ENCODE results near the gene DUSP15.
"Not testable (repeated sequence)": the region's sequence is repeated elsewhere in the genome, so short reads cannot be mapped to it uniquely, and the experiment has no call there.

The DUSP15 gene

GRCh38 chr20:31822421-31823330 lies 47.7 kb downstream of the DUSP15 start:
- peak; percentile 67 for DNase-seq (ENCODE audit: low spot score)

DNA sequence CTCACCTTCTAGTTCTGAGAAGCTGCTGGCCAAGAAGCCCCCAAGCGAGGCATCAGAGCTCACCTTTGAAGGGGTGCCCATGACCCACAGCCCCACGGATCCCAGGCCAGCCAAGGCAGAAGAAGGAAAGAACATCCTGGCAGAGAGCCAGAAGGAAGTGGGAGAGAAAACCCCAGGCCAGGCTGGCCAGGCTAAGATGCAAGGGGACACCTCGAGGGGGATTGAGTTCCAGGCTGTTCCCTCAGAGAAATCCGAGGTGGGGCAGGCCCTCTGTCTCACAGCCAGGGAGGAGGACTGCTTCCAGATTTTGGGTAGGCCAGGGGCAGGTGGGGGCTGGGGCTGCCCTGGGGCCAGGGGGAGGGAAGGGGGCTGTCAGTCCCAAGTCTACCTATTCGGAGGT lies 48.9 kb downstream of the DUSP15 start:
- DNase-seq (ENCODE audit: low spot score) = no peak

GRCh38 chr20:31820228-31820627 lies 50.1 kb downstream of the DUSP15 start:
- DNase-seq (ENCODE audit: low spot score) = no peak

GRCh38 chr20:31819083-31819784 lies 51.1 kb downstream of the DUSP15 start, which contains the start of gene MYLK2:
Gene MYLK2 (plus strand): TSS chr20:31819356. CDS start chr20:31819581, 225 bp downstream.
- no peak for DNase-seq (ENCODE audit: low spot score)

- no peak for DNase-seq (ENCODE audit: low spot score)
Observed at GRCh38 chr20:31818376-31818908, 51.9 kb downstream of the DUSP15 start.

DNA sequence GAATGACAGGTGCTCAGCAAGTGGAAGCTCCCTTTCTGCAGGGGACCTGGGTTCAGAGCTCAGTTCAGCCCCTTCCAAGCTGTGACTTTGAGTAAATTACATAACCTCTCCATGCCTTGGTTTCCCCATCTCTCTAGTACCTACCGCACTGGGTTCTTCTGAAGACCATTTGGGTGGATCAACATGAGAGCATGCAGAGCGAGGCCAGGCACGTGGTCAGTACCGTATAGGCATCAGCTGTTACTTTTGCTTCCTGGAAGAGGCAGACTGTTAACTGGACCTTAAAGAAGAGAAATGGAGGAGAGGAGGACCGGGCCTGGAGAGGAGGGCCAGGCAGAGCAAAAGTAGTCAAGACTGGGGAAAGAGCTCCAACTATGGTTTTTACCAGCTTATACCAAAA lies 52.9 kb downstream of the DUSP15 start:
- DNase-seq (ENCODE audit: low spot score) = no peak

- no peak for DNase-seq (ENCODE audit: low spot score)
Observed at GRCh38 chr20:31816221-31816620, 54.1 kb downstream of the DUSP15 start.

DNA sequence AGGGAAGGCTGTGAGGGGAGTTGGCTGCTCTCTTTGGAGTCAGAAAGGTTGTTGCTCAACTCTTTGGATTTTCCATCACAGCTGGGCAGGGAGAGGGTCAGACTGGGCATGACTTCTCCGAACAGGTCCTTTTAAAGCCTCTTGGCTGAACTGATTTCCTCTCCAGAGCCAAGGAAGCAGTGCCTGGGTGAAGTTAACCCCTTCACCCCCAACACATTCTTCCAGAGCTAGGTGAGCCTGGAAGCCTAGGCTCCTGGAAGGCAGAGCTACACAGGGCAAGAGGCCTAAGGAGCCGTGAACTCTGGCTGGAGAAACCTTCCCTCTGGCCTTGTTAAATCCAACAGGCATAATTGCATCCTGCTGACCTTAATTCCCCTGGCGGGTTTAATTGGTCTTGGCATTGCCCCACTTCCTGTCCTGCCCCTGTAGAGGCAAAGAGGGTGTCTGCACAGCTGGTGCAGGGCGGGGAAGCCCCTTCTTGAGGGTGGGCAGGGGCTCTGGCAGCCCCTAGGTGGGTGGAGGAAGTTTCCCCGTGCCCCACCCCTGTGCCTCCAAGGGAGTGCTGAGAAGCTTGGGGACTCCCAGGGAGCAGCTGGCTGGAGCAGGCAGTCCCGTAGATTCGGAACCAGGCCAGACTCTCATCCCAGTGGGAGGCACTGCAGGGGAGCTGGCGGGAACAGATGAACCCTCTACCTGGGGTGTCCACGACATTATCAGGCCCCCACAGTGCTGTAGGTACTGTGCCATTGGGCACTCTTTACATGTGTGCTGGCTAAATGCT lies 54.7 kb downstream of the DUSP15 start:
- no peak for DNase-seq (ENCODE audit: low spot score)

GRCh38 chr20:31814142-31814541 lies 56.2 kb downstream of the DUSP15 start:
- not testable (repeated sequence) for DNase-seq (ENCODE audit: low spot score)

DNA sequence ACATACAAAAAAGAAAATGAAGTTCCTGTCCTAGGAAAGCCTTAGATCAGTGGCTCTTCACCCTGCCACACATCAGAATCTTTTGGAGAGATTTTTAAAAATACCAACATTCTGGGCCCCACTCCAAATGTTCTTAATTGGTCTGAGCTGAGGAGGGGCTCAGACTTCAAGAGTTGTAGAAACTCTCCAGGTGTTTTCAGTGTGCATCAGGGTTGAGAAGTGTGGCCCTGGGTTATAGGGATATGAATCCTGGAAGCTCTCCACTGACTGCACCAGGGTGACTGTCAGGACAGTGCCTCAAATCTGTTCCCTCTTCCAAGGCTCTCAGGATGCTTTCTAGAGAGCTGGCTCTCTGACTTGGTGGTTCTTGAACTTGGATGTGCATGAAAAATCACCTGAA lies 56.7 kb downstream of the DUSP15 start:
- no peak for DNase-seq (ENCODE audit: low spot score)

- DNase-seq (ENCODE audit: low spot score) = no peak
Observed at GRCh38 chr20:31811796-31812728, 58.3 kb downstream of the DUSP15 start.

GRCh38 chr20:31811198-31811597 lies 59.1 kb downstream of the DUSP15 start:
- no peak for DNase-seq (ENCODE audit: low spot score)

Small RNAs within 50 kb of the gene (small RNA-seq; reads per million reads assigned to genes)
- gene RNU1-94P = 0.05 to 0.09 reads per million in 2 experiments

All from SK-N-DZ (cell line).